ENCODE measurements around the gene CLEC18B. TPM values are rescaled to one million over a fixed set of nuclear protein-coding genes. Genes with fewer than 3 reads are reported as not detected.

Gene CLEC18B
- total RNA-seq = 1.3 TPM in 1 of 2 replicates, not detected in the other

GRCh38 chr16:74420612-74421481 is at the start of gene CLEC18B:
Gene CLEC18B (minus strand): TSS chr16:74421478. CDS start chr16:74421270, 208 bp downstream.

Small RNAs within 50 kb of the gene (small RNA-seq; reads per million reads assigned to genes)
- not detected for gene AC009053.4
- not detected for gene RF00019
- not detected for gene RNU6-237P

Other genes with a start within 250 kb of the CLEC18B start
- gene PSMD7, start 124.7 kb downstream of the CLEC18B start, total RNA-seq = 66.6 and 88.7 TPM in 2 replicates
- gene NPIPB15, start 45.2 kb downstream of the CLEC18B start, total RNA-seq = 0.86 and 1.3 TPM in 2 replicates
- 149 and 159 TPM in 2 replicates for gene GLG1, start 185.6 kb upstream of the CLEC18B start, total RNA-seq
- 26.8 and 41.0 TPM in 2 replicates for gene RFWD3, start 245.4 kb upstream of the CLEC18B start, total RNA-seq

Data from vein endothelial cell (primary cell).